Femur (tissue), 1 donor: Measurements from ENCODE around the gene SORCS2.

Experiments
- DNase-seq: peaks from one replicate; pipeline ENCODE4 v3.0.0-alpha.2; 2017

Gene SORCS2

DNA sequence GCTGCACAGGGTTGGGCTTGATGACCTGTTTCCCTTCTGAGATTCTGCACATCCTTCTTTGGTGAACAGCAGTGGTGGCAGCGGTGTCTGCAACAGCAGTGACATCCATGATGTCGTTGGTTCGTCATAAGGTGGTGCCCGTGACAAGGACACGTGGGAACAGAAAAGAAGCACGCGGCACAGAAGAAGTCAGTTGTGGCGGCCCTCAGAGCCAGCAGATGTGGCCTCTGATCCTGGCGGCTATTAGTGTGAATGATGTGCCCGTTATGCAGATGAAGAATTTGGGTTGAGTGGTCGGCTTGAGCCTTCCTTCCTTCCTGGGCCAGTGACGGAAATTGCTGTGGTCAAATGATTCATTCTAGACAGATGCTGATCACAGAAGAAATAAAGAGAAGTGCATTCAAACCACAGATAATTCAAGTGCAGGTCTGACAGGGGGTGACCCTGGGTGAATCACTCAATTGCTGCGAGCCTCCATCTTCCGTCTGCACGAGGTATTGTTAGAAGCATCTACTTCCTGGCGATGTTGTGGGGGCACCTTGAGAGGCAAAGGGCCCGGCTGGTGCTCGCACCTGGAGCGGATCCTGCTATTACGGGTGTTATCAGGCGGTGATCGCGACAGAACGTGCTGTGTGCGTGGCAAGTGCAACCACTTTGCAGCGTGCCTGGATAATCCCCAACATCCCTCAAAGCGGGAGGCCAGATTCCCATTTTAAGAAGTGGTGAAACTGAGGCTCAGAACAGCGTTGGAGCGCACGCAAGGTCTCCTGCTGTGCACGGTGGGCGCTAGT lies 457.6 kb downstream of the SORCS2 start:
- no peak for DNase-seq

DNA sequence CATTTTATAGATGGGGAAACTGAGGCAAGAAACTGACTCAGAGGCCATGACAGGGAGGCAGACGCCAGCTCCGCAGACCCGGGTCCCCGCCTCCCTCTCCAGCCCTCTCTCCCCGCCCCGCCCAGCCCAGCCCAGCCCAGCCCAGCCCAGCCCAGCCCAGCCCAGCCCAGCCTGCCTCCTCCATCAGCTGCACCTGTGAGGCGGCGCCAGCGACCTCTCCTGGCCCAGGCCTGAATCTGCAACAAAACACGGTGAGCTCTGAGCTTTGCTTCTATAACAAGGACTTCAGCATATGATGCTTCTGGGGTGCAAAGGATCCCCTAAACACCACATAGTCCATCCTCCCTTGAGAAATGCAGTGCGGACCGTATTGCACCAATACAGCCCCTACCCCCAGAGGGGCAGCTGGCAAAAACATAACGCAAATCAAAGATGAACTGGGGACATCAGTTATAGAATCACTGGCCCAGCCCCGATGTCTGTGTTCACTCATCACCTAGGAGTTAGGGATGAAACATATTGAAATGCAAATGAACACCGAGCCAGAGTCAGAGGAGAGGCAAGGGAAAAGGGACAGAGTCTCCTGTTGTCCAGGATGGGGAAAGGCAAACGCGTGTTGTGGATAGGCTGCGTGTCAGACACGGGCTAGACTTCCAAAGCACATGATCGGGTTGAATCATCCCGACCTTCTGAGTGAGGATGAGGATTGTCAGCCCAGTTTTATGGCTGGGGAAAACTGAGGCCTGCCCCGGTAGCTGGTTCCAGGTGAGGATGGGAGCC lies 458.5 kb downstream of the SORCS2 start:
- DNase-seq: no peak

GRCh38 chr4:7651461-7651921 lies 459.2 kb downstream of the SORCS2 start:
- DNase-seq: peak; percentile 75

DNA sequence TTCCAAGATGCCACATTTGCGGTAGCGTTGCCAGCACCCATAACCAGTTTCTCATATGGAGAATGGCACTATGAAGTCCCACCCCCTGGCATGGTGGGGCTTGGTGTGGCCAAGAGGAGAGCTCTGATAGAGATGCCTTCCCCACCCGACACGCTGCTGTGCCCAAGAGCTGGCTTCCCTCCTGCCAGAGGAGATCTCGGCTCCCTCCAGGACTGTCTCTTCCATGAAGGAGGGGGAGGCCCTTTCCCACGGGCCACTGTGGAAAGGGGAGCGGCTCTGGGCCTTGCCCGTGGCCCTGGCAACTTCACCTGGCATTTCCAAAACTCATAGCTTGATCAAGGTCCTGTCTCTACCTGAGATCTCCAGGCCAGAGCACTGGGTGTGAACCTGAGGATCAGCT lies 459.7 kb downstream of the SORCS2 start:
- DNase-seq: no peak

DNA sequence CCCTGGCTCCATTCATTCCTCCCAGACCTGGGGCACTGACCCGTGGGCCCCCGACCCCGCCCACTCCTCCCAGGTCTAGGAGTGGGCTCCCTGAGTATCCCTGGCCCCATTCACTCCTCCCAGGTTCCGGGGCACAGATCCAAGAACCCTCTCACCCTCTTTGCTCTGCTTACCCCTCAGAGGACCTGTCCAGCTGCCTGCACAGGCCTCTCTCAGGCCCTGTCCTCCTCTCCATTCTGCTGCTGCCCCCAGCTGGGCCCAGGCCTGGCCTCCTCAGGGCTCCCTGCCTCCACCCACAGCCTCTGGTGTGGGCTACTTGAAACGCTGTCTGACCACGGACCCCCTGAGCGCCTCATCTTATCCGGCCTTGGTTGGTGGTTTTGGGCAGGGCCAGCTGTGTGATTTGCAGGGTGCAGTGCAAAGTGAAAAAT lies 460.1 kb downstream of the SORCS2 start:
- DNase-seq: no peak

DNA sequence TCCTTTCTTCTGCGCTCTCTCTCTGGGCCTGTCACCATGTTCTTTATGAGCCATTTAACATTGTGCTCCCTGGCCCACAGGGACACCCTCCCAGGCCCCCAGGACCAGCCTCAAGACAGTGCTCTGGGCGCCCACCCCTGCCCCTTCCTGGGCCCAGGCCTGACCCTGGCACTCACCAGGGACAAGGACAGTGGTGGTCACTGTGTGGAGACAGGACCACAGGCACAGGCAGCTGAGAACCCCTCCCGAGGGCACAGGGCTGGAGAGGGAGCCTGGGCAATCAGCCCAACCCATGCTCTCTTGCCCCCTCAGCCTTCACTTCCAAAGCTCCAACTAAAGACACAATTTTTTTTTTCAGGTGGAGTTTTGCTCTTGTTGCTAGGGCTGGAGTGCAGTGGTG lies 460.6 kb downstream of the SORCS2 start:
- DNase-seq: no peak

GRCh38 chr4:7653510-7654369 lies 461.4 kb downstream of the SORCS2 start:
- DNase-seq: no peak

DNA sequence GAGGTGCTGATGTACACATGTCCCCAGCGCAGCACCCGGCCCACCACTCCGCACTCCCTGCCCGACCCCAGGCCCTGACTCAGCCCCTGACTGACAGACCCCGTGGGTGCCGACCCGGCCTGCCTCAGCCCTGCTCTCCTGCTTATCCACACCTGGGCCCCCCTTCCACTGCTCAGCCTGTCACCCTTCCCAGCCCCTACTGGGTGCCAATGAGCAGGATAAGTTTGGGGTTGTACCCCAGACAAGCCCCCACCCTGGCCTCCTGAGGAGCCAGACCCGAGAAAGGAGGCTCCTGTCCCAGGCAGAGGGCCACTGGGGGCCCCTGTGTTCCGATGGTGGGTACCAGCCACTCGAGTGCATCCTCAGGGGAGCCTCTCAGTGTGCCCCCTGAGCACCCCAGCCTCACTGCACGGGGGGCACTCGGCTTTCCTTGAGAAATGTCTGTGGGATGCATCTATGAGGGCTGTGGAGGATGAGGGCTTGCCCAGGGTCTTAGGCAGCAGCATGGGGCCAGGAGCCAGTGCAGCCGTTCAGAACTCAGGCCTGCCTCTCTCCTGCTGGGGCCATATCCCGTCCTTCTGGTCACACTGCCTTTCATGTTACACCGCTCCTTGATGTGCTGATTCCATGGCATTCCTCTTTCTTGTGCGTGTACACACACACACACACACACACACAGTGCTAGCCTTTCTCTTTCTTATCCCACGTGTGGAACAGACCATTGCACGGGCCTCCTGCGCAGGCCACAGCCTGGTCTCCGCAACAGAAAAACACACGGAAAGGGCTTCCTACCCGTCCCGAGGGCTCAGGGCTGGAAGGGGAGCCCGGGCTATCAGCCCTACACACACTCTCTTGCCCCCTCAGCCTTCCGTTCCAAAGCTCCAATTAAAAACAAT lies 462.5 kb downstream of the SORCS2 start:
- no peak for DNase-seq

DNA sequence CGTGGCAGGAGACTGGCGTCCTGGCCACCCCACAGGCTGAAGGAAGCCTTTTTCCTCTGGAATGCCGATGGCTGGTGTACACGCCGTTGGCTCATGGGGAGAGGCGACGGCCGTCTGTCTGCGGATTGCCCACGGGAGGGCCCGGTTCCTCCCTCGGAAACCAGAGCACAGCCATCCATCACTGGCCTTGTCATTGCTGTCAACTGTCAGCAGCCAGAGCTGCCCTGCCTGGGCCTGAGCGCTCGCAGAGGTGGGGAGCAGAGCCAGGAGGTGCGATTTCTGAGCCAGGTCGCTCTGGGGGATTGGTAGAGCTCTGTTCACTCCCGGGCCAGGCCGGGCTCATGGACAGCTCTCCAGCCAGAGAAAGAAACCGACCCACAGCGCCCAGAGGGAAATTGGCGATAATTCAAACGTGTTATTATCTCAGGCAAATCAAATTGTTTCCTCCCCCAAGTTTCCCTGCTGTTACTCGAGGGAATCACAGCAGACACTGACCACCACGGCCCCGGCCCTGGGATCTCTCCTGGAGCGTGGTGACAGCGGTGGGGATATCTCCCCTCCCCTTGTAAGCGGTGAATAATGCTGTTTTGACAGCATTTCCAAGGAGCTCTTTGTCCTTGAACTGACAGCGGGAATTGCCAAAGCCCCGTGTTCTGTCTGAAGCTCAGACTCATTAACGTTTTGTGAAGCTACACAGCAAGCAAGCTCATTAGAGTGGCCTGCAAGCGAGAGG lies 463.3 kb downstream of the SORCS2 start:
- no peak for DNase-seq

DNA sequence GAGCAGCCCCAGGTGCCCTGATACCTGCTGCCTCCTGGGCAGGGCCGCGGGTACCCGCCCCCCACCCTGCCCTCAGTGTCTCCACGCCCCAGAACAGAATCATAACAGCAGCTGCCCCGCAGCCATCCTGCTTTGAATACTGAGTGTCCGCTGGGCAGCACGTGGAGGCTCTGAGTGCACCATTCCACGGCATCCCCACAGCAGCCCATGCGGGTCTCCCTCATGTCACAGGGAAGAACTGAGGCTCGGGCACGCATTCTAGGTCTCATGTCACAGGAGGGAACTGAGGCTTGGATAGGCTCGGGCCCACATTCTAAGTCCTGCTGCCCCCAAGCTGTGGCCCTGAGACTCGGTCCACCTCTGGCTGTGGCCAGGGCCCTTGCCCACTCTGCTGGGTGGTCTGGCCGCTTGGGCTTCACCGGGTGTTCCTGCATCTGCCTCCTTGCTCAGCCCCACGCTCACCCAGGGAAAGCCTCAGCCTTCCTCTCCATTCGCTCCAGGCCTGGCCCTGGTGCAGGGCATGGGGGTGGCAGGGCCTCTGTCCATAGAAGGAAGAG lies 464.0 kb downstream of the SORCS2 start:
- no peak for DNase-seq

DNA sequence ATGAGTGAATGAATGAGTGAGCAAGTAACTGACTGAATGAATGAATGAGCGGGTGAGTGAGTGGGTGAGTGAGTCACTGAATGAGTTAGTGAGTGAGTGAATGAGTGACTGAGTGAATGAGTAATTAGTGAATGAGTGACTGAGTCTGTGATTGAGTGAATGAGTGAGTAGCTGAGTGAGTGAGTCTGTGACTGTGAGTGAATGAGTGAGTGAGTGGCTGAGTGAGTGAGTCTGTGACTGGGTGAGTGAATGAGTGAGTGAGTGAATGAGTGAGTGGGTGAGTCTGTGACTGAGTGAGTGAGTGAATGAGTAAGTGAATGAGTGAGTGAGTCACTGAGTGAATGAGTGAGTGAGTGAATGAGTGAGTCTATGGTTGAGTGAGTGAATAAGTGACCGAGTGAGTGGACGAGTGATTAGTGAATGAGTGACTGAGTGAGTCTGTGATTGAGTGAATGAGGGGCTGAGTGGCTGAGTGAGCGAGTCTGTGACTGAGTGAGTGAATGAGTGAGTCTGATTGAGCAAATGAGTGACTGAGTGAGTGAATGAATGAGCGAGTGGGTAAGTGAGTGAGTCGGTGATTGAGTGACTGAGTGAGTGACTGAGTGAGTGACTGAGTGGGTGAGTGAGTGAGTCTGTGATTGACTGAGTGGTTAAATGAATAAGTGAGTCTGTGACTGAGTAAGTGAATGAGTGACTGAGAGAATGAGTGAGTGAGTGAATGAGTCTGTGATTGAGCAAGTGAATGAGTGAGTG lies 465.4 kb downstream of the SORCS2 start:
- DNase-seq: no peak

DNA sequence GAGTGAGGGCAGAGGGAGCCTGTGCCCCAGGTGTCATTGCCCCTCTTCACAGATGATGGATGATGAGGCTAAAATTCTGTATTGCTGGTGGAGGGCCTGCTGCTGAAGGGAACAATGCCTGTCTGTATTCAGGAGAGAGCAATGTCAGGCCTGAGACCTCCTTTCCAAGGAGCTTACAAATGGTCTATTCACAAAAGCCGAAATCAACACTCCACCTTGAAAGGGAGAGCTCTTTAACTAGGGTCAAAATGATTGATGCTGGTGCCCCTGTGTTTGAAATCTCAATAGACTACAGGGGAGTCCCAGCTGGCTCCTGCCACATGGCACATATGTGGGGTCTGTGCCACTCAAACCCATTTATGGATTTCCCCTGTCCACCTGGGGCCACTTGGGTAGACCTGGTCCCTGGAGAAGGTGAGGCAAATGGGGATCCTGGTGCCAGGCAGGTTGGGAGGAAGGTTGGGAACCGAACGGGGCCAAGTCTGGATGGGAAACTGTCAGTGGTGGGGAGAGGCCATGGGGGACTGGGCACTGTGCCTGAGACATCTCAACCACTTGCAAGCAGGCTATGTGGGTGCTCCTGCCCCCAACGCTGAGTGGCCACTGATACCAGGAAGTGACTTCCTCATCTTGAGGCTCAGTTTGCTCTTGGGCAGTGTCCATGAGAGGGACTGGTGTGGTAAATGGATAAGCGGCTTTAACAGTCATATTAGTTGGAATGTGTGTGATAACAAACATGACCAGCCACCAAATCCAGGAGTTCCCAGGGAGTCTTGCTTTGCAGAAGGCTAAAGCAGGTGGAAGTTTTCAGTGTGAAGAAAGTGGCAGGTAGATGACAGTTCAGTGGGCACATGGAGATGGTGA lies 466.2 kb downstream of the SORCS2 start:
- DNase-seq: no peak

GRCh38 chr4:7659429-7660175 lies 467.3 kb downstream of the SORCS2 start:
- no peak for DNase-seq

- no peak for DNase-seq
These were observed 468.1 kb downstream of the SORCS2 start for GRCh38 chr4:7660176-7661039.

DNA sequence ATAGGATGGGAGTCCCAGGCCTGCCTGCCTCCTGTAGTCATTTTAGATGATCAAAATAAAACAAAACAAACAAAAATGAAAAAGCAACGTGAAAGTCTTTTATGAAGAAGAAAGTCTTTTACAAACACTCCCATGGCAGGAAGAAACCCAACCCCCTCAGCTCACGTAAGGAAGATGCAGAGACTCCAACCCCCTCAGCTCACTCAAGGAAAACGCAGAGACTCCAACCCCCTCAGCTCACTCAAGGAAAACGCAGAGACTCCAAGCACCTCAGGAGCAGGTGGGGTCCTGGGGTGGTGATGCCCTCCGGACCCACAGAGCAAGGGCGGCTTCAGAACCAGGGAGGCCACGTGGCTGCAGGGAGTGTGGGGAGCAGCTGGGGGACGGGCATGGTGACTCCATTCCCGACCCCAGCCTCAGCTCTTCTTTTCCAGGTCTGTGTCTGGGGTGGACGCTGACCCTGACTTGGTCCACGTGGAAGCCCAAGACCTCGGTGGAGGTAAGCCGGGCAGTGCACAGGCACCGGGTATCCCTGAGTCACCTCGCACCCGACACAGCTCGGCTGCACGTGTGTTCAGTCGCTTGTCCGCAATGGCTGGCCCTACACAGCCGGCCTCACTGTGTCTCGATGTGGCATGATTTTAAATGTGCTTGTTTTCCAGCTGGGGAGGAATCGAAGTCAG lies 468.9 kb downstream of the SORCS2 start:
- DNase-seq: no peak

DNA sequence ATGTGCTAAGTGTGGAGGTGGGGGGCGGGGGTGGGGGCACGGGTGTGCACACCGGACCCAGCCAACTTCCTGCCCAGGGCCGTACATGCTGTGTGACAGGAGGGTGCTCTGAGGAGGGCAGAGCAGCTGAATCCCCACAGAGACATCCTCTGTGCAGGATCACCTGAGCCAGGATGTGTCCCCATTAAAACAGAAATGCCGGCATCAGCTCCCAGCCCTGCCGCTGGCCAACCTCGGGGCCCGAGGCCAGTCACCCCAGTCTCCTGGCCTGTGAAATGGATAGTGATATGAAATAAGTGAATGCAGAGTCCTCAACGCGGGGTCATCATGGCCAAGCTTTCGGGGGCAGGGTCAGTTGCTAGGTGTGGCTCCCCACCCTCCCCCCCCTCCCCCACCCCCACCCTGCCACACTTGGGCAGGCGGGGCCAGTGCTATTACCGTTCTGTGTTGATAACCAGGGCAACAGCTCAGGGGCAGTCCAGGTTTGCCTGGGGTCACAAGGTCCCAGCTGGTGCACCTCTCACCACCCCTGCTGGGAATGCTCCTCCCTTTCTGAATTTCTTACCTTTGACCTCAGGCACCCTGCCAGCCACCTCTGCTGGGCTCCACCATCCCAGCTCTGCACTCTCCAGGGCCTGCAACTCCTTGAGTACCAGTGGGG lies 469.6 kb downstream of the SORCS2 start:
- no peak for DNase-seq
